Urinary bladder (tissue), 4 donors: ENCODE results near the gene ARHGEF9. TPM values are rescaled to one million over a fixed set of nuclear protein-coding genes. Genes with fewer than 3 reads are reported as not detected.
"Not testable (repeated sequence)": the region's sequence is repeated elsewhere in the genome, so short reads cannot be mapped to it uniquely, and the experiment has no call there.

Source experiments
- DNase-seq: peaks from one replicate; pipeline ENCODE4 v3.0.0-alpha.2; 2015; ENCODE audit errors: extremely low spot score
- H3K27ac ChIP-seq: one replicate; pipeline ENCODE4 v1.5.1; 2013; ENCODE audit warnings: low read depth, mild to moderate bottlenecking, moderate library complexity
- H3K36me3 ChIP-seq: one replicate; pipeline ENCODE4 v1.6.1; 2013; ENCODE audit warnings: mild to moderate bottlenecking, moderate library complexity; ENCODE audit not compliant: insufficient read depth
- H3K4me1 ChIP-seq: one replicate; pipeline ENCODE4 v1.6.1; 2013; ENCODE audit warnings: mild to moderate bottlenecking, moderate library complexity; ENCODE audit not compliant: insufficient read depth
- H3K4me3 ChIP-seq: one replicate; pipeline ENCODE4 v1.5.1; 2013; ENCODE audit warnings: low read depth, low read length
- WGBS: extraction: QIAGEN DNeasy Blood & Tissue Kit; methylation state at CpG from one replicate; pipeline ENCODE4 v1.1.7; 2013; 5-methylcytosine and 5-hydroxymethylcytosine counted together
- polyA plus RNA-seq: library from polyadenylated mRNA; stranded (reverse); fragments of 200-250 nt; gene quantifications from one replicate; pipeline ENCODE4 v1.2.3, GENCODE V29; 2013
- total RNA-seq: library from RNA; depleted of rRNA; stranded (reverse); fragments of >200 nt; gene quantifications from one replicate; pipeline ENCODE4 v1.2.3, GENCODE V29; 2014
- donor health status: healthy with polysubstance abuse.
- donor health status: healthy.

The ARHGEF9 gene
- total and polyA plus RNA-seq, 2 donors: 26.6 to 32.2 TPM

DNA sequence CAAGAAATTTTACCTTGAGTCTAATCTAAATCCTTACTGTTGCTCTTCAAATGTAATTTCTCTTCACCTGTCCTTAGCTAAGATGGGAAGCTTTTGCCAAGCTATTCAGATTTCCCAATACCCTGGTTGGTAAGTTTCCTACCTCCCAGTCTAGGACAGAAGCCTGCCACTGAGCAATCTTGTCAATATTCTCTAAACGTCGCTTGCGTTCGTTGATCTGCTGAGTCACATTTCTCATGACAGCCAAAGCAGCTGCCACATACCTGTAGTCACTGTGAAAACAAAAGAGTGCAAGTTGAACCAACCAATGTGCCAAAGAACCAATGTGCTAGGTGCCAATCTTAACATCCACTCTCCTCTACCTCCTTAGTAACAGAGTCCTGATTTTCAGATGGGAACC, 111.1 kb downstream of the ARHGEF9 start:
- Histone ChIP-seq H3K4me3 (no peak overlapping the region), H3K27ac (no peak overlapping the region), H3K36me3 (peaks cover 5% of the 10 kb centered on the region), H3K4me1 (no peaks in the 10 kb centered on the region)
- WGBS: 93% methylated on average over 4 of the region's 4 CpGs
- no peak for DNase-seq

GRCh38 chrX:63664741-63665140, 120.3 kb downstream of the ARHGEF9 start:
- Histone ChIP-seq H3K27ac (no peak overlapping the region), H3K4me1 (no peaks in the 10 kb centered on the region), H3K4me3 (no peak overlapping the region), H3K36me3 (no peaks in the 10 kb centered on the region)
- DNase-seq: no peak

- Histone ChIP-seq H3K27ac (no peak overlapping the region), H3K4me3 (no peak overlapping the region), H3K36me3 (no peaks in the 10 kb centered on the region), H3K4me1 (no peaks in the 10 kb centered on the region)
- 20% methylated on average over 1 of the region's 1 CpG for WGBS
- no peak for DNase-seq
Measured at GRCh38 chrX:63664083-63664482, 120.9 kb downstream of the ARHGEF9 start.

DNA sequence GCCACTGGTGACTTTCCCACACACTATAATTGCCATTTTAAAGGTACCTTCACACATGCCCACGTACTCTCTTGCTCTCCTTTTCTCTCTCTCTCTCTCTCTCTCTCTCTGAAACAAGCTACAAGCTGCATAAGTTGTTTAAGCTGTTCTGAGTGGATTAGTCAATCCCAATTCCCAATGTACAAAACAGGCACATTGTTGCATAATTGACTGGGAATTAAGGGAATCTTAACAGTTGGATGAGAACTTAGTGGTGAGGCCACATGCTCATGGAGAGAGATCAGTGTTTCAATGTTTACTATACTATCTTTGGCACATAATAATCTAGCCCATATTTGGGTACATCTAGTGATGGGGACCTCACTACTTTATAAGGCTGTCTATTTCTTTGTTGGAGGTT, 123.3 kb downstream of the ARHGEF9 start:
- WGBS: 82% methylated on average over 1 of the region's 1 CpG
- no peak for DNase-seq
- no peak overlapping the region for H3K27ac ChIP-seq
- H3K36me3 ChIP-seq: no peaks in the 10 kb centered on the region
- no peak overlapping the region for H3K4me3 ChIP-seq
- H3K4me1 ChIP-seq: no peaks in the 10 kb centered on the region

DNA sequence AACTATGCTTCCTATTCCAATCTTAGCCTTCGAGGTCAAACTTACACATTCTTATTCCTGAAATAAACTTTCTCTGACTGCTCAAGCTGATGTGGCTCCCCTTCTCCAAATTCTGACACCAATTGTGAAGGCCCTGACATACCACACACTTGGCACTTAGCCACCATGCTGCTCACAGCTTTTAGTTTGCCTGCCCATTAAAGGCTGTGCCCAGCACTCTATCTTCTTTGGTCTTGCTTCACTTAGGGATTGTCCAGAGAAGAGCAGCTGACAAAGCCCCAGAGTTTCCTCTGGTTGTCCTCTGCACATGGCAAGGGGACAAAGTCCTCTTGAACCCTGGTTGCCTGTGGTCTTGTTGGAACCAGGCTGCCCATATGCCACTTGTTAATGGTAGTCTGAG, 126.1 kb downstream of the ARHGEF9 start:
- no peak overlapping the region for H3K27ac ChIP-seq
- no peaks in the 10 kb centered on the region for H3K4me1 ChIP-seq
- no peaks in the 10 kb centered on the region for H3K36me3 ChIP-seq
- no peak overlapping the region for H3K4me3 ChIP-seq
- DNase-seq: no peak
- 62% methylated on average over 1 of the region's 1 CpG for WGBS

DNA sequence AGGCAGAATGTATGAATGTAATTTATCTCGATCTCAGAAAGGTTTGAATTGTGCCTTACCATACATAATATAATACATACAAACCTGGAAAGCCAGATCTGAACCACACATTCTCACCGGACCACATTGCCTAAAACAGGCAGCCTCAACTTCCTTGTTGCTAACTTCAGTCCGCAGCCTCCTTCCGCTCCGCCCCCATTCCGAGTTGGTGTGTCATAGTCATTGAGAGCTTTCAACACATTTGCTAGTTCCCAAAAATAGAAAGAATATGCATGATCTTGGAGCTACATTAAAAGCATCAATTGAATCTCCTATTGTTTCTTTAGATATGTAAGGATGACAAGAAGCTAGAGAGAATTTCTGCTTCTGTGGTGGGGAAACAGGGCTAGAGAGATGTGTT, 127.2 kb downstream of the ARHGEF9 start:
- H3K4me1 ChIP-seq: no peaks in the 10 kb centered on the region
- 62% methylated on average over 6 of the region's 6 CpGs for WGBS
- H3K36me3 ChIP-seq: no peaks in the 10 kb centered on the region
- no peak for DNase-seq
- H3K4me3 ChIP-seq: no peak overlapping the region
- no peak overlapping the region for H3K27ac ChIP-seq

DNA sequence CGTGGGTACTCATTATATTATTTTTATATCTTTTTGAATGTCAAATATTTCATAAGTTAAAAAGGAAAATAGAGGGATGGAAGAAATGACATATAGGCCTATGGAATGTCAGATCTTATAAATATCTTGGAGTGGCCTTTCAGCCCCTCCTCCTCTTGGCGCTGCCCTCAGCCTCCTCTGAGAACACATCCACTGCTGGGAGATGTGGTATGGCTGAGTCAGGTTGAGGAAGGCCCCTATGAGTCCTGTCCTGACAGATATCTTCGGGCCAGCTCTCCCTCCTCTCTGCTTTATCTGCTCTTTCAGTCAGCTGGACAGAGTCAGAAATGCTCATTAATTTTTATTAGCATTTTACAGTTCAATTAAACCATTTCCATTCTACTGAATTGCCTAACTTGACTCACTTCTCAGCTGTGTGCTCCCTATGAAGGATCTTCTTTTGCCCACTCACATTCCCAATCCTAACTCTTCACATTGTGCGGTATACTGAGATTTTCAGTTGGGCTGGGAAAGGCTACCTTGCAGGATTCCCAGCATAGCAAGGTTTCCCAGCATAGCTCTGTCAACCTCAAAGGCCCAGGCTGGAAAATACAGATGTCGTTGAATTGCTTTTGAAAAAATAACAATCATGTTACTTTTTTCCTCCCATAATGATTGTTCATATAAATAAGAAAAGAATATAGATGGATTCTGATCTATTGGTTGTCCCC, 128.0 kb downstream of the ARHGEF9 start:
- no peaks in the 10 kb centered on the region for H3K4me1 ChIP-seq
- H3K27ac ChIP-seq: no peak overlapping the region
- no peaks in the 10 kb centered on the region for H3K36me3 ChIP-seq
- H3K4me3 ChIP-seq: no peak overlapping the region
- WGBS: 63% methylated on average over 5 of the region's 5 CpGs
- no peak for DNase-seq

DNA sequence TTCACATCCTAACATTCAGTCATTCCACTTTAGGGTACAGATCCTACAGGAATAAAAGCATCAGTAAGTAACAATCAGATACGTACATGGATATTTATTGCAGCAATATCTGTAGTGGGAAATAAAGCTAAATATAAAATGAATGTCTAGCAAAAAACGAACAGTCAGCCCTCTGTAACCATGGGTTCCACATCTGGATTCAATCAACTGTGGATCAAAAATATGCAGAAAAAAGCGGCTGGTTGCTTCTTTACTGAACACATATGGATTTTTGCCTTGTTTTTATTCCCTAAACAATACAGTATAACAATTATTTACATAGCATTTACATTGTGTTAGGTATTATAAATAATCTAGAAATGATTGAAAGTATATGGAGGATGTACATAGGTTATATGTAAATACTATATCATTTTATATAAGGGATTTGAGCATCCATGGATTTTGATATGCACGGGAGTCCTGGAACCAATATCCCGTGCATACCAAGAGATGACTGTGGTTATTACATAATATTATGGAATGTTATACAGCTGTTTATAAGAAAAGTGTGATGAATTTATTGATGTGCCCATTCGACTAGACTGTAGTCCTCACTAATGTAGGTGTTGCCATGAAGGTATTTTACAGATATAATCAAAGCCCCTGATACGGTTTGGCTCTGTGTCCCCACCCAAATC, 132.8 kb downstream of the ARHGEF9 start:
- Histone ChIP-seq H3K4me1 (no peaks in the 10 kb centered on the region), H3K27ac (no peak overlapping the region), H3K4me3 (no peak overlapping the region), H3K36me3 (no peaks in the 10 kb centered on the region)
- DNase-seq: no peak
- 64% methylated on average over 7 of the region's 7 CpGs for WGBS

DNA sequence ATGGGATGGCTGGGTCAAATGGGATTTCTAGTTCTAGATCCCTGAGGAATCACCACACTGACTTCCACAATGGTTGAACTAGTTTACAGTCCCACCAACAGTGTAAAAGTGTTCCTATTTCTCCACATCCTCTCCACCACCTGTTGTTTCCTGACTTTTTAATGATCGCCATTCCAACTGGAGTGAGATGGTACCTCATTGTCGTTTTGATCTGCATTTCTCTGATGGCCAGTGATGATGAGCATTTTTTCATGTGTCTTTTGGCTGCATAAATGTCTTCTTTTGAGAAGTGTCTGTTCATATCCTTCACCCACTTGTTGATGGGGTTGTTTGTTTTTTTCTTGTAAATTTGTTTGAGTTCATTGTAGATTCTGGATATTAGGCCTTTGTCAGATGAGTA, 139.3 kb downstream of the ARHGEF9 start:
- not testable (repeated sequence) for H3K27ac ChIP-seq, H3K4me3 ChIP-seq, H3K36me3 ChIP-seq, DNase-seq, H3K4me1 ChIP-seq
- WGBS: 86% methylated on average over 2 of the region's 2 CpGs

DNA sequence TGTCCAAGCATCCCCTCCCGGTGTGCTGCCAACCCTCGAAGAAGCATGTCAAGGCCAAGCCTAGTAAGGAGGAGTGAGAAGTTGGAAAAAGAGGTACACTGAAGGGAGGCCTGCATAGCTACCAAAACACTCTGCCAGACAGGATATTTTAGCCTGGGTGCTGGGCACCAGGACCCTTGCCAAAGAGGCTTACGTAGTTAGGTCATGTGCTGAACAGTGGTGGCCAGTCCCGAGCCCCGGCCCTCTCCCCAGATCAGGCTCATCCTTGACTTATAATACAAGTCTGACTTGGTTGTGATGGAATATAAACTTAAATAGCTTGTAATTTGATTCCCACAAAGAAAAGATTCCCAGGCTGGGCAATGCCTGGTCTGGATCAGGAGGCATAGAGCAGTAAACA, 149.3 kb downstream of the ARHGEF9 start:
- WGBS: 90% methylated on average over 5 of the region's 5 CpGs
- no peaks in the 10 kb centered on the region for H3K36me3 ChIP-seq
- DNase-seq: no peak
- no peaks in the 10 kb centered on the region for H3K4me1 ChIP-seq
- no peak overlapping the region for H3K4me3 ChIP-seq
- H3K27ac ChIP-seq: no peak overlapping the region

- WGBS: 76% methylated on average over 9 of the region's 9 CpGs
- Histone ChIP-seq H3K36me3 (no peaks in the 10 kb centered on the region), H3K4me3 (no peak overlapping the region), H3K27ac (no peak overlapping the region), H3K4me1 (no peaks in the 10 kb centered on the region)
- DNase-seq: no peak
Measured at GRCh38 chrX:63613531-63614028, 171.4 kb downstream of the ARHGEF9 start.

DNA sequence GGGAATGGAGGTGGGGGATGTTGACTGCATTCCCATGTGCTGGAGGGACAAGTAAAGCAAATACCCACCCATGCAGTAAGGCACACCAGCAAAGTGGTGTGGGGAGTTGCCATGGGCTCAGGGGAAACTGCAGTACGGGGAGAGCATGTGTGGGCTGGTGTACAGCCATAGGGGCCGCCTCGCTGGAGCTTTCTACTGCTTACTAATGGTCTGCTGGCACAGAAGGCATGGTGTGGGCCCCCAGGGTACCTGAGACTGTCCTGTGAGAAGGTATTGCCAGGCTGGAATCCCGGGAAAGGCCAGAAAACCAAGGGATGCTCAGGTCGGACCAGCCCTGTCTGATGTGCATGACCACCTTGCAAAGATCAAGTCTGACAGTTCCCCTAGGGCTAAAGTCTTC, 199.1 kb downstream of the ARHGEF9 start:
- Histone ChIP-seq H3K36me3 (no peaks in the 10 kb centered on the region), H3K4me1 (no peaks in the 10 kb centered on the region), H3K4me3 (no peak overlapping the region), H3K27ac (no peak overlapping the region)
- WGBS: 89% methylated on average over 5 of the region's 5 CpGs
- DNase-seq: no peak
